GM19035 (cell line): ENCODE measurements around the gene SEPHS2.
A peak's percentile ranks its signal among the peaks of the same experiment; 100 is the strongest.
"Not testable (repeated sequence)": the region's sequence is repeated elsewhere in the genome, so short reads cannot be mapped to it uniquely, and the experiment has no call there.

ENCODE experiments used
- ATAC-seq: cut with Tn5 transposase; IDR thresholded peaks from one replicate; pipeline ENCODE4 v1.9.1; 2021; ENCODE audit not compliant: unreplicated experiment

SEPHS2 gene

GRCh38 chr16:30470170-30470512 is 24.5 kb upstream of the SEPHS2 start:
- no peak for ATAC-seq

GRCh38 chr16:30464078-30464477 is 18.4 kb upstream of the SEPHS2 start:
- ATAC-seq, result no peak

- ATAC-seq, result not testable (repeated sequence)
These were observed 15.8 kb upstream of the SEPHS2 start for GRCh38 chr16:30461426-30461825.

- ATAC-seq, result no peak
These were observed 13.8 kb upstream of the SEPHS2 start for GRCh38 chr16:30459456-30459855.

GRCh38 chr16:30458561-30459394 is 13.1 kb upstream of the SEPHS2 start:
- ATAC-seq, result peak; percentile 74

GRCh38 chr16:30457743-30458560 is 12.3 kb upstream of the SEPHS2 start:
- ATAC-seq, result no peak

- ATAC-seq, result no peak
These were observed 11.6 kb upstream of the SEPHS2 start for GRCh38 chr16:30457256-30457655.

GRCh38 chr16:30456302-30456701 is 10.6 kb upstream of the SEPHS2 start:
- no peak for ATAC-seq

GRCh38 chr16:30452709-30453580 is 7.3 kb upstream of the SEPHS2 start:
- ATAC-seq, result not testable (repeated sequence)

- ATAC-seq, result no peak
These were observed 3.4 kb upstream of the SEPHS2 start for GRCh38 chr16:30449116-30449435.

GRCh38 chr16:30447512-30448226 is 2.0 kb upstream of the SEPHS2 start:
- ATAC-seq, result no peak

GRCh38 chr16:30446203-30446595 is 525 bp upstream of the SEPHS2 start:
- no peak for ATAC-seq

GRCh38 chr16:30445149-30445407 is 596 bp downstream of the SEPHS2 start:
- peak; percentile 23 for ATAC-seq

GRCh38 chr16:30444231-30445148 is 1.2 kb downstream of the SEPHS2 start:
- ATAC-seq, result no peak

GRCh38 chr16:30443631-30444030 is 2.0 kb downstream of the SEPHS2 start:
- ATAC-seq, result no peak

- no peak for ATAC-seq
These were observed 5.8 kb downstream of the SEPHS2 start for GRCh38 chr16:30439720-30440348.

- ATAC-seq, result no peak
These were observed 6.8 kb downstream of the SEPHS2 start for GRCh38 chr16:30438835-30439234.

- ATAC-seq, result no peak
These were observed 8.1 kb downstream of the SEPHS2 start for GRCh38 chr16:30437511-30438046.

- no peak for ATAC-seq
These were observed 10.8 kb downstream of the SEPHS2 start for GRCh38 chr16:30434852-30435251.
